Large intestine (tissue), 3 donors: ENCODE data around the gene MGRN1. TPM values are rescaled to one million over a fixed set of nuclear protein-coding genes. Genes with fewer than 3 reads are reported as not detected.

Experiments used
- DNase-seq, 2 donors: peaks; one replicate each; pipeline versions ENCODE4 v3.0.0 to v3.0.0-alpha.2; 2013
- H3K27ac ChIP-seq: one replicate; pipeline ENCODE4 v1.5.1; 2013; ENCODE audit warnings: low read length
- H3K27me3 ChIP-seq: 2 replicates; pipeline ENCODE4 v1.6.1; 2013; ENCODE audit warnings: low read length; ENCODE audit not compliant: control insufficient read depth, insufficient read depth
- H3K36me3 ChIP-seq: 2 replicates; pipeline ENCODE4 v1.6.1; 2013; ENCODE audit warnings: low read length; ENCODE audit not compliant: control insufficient read depth, insufficient read depth
- H3K4me1 ChIP-seq: one replicate; pipeline ENCODE4 v1.6.1; 2013; ENCODE audit warnings: low read length; ENCODE audit not compliant: control insufficient read depth, insufficient read depth
- H3K4me3 ChIP-seq: one replicate; pipeline ENCODE4 v1.5.1; 2013; ENCODE audit warnings: low read length
- H3K9me3 ChIP-seq: one replicate; pipeline ENCODE4 v1.6.1; 2013; ENCODE audit warnings: mild to moderate bottlenecking, low read depth, low read length, moderate library complexity; ENCODE audit not compliant: control insufficient read depth
- WGBS: methylation state at CpG from one replicate; pipeline ENCODE4 v1.1.5; 2013; ENCODE audit warnings: low lambda C conversion rate; ENCODE audit not compliant: insufficient coverage; 5-methylcytosine and 5-hydroxymethylcytosine counted together
- polyA plus RNA-seq: library from polyadenylated mRNA; unstranded; fragments of 120-200 nt; gene quantifications from one replicate; pipeline ENCODE4 v1.2.1, GENCODE V29; 2013

Gene MGRN1
- polyA plus RNA-seq, 1 donor, result 52.9 TPM

DNA sequence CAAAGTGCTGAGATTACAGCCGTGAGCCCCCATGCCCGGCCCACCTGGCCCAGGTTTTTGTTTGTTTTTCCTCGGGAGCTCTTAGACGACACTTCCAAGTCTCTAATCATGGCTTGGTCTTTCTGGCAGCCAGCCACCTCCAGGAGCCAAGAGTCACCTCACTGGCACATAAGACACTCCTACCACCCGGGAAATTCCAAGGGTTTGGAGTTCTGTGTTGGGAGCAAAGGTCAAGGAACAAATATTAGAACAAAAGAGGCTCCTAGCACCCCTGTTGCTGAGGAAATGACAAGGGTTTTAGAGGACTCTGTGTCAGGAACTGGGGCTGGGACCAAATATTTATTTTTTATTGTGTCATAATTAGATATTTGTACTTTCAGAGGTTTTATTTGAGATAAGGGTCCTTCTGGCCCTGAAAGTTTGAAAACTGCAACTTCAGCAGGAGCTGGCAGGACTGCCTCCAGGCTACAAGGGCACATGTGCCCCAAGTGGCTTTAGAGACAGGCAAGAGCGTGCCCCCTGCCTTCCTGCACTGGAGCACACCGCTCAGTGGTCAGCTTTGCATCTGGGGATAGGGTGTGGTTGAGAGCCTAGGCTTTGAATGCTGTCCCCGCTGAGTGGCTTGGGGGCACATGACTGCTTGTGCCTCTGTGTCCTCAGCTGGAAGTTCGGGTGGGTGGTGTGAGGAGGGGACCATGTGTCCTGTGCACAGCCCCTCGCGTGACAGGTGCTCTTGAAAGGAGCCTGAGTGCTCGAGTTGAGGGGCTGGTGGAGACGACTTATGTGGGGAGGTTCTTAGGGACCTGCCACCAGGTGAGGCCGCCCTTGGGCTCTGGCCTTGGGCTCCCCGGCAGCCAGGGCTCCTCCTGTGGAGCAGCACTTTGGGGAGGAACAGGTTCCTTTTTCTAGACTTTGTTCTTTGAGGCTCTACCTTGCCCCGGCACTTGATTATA lies 29.7 kb downstream of the MGRN1 start:
- peaks cover 60% of the 10 kb centered on the region for H3K36me3 ChIP-seq
- no peaks in the 10 kb centered on the region for H3K27me3 ChIP-seq
- no peak overlapping the region for H3K4me3 ChIP-seq
- peak; percentile 92 to 96 for DNase-seq
- WGBS, result no CpG with 5 or more reads among the region's 16 CpGs
- H3K27ac ChIP-seq, result peak overlapping the region; percentile 92
- H3K9me3 ChIP-seq, result peaks cover 4% of the 10 kb centered on the region
- peaks cover 67% of the 10 kb centered on the region for H3K4me1 ChIP-seq

DNA sequence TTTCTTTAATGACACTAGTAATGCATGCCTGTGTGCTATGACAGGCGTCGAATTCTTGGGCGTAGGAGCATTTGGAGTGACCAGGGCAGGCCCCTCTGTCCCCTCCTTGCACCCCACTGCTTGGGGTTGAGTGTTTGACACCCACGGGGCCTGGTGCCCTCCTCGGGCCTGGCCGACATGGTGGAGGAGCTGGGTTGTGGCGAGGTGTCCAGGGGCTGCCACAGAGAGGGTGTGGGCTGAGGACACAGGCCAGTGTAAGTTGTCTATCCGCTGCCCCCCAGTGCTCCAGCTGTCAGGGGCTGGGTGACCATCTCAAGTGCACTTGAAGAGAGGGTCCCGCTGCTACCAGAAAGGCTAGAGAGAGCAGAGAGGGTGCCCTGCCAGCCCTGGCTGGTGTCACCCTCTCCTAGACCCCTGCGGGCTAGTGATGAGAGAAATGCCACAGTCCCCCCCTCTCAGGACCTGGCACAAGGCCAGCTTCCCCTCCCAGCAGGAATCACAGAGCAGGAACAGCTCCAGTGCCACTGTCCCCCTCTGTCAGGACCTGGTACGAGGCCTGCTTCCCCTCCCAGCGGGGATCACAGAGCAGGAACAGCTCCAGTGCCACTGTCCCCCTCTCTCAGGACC lies 30.5 kb downstream of the MGRN1 start:
- peaks cover 68% of the 10 kb centered on the region for H3K36me3 ChIP-seq
- H3K4me3 ChIP-seq, result no peak overlapping the region
- peaks cover 4% of the 10 kb centered on the region for H3K9me3 ChIP-seq
- WGBS, result no CpG with 5 or more reads among the region's 12 CpGs
- peaks cover 74% of the 10 kb centered on the region for H3K4me1 ChIP-seq
- no peak for DNase-seq
- H3K27ac ChIP-seq, result peak overlapping the region; percentile 92
- no peaks in the 10 kb centered on the region for H3K27me3 ChIP-seq

DNA sequence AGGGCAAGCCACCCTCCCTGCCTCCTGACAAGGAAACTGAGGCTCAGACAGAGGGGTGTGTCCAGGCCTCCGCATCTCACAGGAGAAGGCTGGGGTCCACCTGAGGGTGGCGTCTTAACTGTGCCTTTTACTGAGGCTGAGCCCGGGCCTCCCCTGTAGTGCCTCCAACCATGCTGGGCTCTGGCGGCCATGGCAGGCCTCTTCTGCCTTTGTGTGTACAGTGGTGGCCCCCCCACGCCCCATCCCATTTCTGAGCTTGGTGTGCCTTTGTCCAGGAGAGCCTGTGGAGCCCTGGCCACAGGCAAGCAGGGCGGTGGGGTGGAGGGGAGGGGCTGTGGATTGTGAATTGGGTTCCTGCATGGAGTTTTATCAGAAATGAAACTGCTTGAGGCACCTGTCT lies 31.2 kb downstream of the MGRN1 start:
- H3K4me1 ChIP-seq, result peaks cover 80% of the 10 kb centered on the region
- H3K9me3 ChIP-seq, result peaks cover 4% of the 10 kb centered on the region
- H3K36me3 ChIP-seq, result peaks cover 64% of the 10 kb centered on the region
- H3K4me3 ChIP-seq, result no peak overlapping the region
- no peaks in the 10 kb centered on the region for H3K27me3 ChIP-seq
- peak overlapping the region; percentile 92 for H3K27ac ChIP-seq
- no CpG with 5 or more reads among the region's 6 CpGs for WGBS
- DNase-seq, result no peak

DNA sequence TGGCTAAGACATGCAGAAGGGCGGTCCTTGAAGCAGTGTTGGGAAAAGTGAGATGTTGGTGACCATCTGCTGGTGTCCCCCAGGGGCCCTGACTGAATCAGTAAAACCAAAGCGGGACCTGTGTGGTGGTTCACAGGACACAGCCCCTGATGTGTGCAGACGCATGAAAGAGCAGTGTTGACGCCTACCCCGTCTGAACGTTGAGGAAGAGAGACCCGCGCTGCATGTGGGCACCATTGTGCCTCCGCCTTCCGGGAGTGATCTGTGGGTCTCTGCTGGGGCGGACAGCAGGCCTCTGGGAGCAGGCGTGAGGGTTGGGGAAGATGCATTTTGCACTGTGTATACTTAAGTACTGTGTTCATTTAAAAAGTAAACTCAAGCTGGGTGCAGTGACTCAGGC lies 31.6 kb downstream of the MGRN1 start:
- no CpG with 5 or more reads among the region's 12 CpGs for WGBS
- Histone ChIP-seq H3K36me3 (peaks cover 60% of the 10 kb centered on the region), H3K27me3 (no peaks in the 10 kb centered on the region), H3K4me3 (no peak overlapping the region), H3K9me3 (peaks cover 4% of the 10 kb centered on the region), H3K4me1 (peaks cover 84% of the 10 kb centered on the region), H3K27ac (peak overlapping the region; percentile 92)
- DNase-seq, result no peak

DNA sequence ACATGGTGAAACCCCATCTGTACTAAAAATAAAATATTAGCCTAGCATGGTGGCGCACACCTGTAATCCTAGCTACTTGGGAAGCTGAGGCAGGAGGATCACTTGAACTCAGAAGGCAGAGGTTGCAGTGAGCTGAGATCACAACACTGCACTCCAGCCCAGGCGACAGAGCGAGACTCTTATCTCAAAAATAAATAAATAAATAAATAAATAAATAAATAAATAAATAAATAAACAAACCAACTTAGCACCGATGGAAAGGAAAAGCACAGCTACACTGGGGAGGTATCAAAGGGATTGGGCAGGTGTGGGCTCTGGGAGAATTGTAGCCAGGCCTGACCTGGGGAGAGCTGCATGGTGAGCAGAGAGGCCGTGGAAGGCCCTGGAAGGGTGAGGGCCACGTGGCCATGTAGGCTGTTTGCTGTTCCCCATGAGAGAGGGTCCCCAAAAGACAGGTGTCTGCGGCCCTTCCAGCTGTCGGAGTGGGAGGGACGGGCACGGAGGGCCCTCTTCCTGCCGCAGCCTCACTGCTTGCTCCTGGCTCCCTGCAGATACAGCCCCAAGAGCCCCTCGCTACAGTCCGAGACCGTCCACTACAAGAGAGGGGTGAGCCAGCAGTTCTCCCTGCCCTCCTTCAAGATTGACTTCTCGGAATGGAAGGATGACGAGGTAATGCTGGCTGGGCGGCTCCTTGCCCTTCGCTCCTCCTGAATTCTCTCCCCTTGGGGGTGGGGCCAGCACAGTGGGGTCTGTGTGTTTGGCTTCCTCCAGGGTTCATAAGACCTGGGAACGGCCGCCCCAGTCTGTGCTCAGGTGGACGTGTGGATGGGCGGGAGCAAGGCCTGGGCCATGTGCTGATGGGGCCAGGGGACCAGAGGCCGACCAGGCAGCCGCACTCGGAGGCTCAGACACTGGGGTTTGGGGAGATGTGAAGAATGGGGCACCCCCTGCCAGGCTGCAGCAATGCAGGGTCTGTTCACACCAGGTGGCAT lies 32.4 kb downstream of the MGRN1 start:
- H3K4me3 ChIP-seq, result no peak overlapping the region
- DNase-seq, result peak; percentile 60 to 74
- 75% methylated on average over 2 of the region's 25 CpGs for WGBS
- peaks cover 89% of the 10 kb centered on the region for H3K4me1 ChIP-seq
- peak overlapping the region; percentile 30 for H3K27ac ChIP-seq
- no peaks in the 10 kb centered on the region for H3K27me3 ChIP-seq
- peaks cover 58% of the 10 kb centered on the region for H3K36me3 ChIP-seq
- H3K9me3 ChIP-seq, result peaks cover 4% of the 10 kb centered on the region

DNA sequence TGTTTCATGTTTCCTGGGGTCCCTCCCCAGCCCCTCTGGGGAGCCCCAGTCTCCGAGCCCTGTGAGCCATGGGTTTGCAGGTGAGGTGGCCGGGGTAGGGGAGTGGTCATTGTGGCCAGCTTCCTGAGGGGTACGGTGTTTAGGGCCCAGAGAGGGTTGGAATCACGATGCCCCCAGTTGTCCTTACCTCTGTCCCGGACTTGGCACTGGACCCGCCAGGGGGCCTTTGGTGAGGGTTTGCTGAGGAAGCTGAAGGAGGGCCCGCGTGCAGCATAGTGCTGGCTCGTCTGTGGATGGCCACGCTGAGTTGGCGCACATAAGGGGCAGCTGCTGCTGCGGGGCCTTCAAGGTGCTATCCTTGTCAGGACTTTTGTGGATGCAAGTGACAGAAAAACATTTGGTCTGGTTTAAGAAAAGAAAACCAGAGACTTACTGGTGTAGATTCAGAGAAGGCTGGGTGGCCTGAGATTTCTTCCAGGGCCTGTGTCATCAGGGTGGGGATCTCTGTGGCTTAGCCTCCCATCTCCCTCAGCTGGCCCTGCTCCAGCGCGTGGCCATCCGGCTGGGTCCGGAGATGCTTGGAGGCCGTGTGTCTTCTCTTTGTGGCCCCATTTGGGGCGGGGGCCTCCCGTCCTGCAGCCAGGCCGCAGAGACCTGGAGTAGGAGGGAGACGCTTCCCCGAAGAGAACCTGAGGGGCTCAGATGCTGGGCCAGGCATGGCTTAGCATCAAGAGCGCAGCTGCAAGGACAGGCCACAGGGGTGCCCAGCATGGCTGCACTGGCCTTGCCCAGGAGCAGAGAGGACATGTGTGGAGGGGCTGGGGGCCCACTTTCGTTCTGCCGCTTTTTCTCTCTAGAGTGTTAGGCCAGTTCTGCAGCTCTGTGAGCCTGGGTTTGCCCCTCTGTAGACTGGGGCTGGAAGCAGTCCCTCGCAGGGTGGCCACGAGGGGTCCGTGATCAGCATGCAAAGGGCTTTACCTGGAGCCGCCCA lies 35.0 kb downstream of the MGRN1 start:
- Histone ChIP-seq H3K4me1 (peaks cover 85% of the 10 kb centered on the region), H3K27ac (peak overlapping the region; percentile 72), H3K4me3 (no peak overlapping the region), H3K36me3 (peaks cover 50% of the 10 kb centered on the region), H3K9me3 (no peaks in the 10 kb centered on the region), H3K27me3 (no peaks in the 10 kb centered on the region)
- no CpG with 5 or more reads among the region's 29 CpGs for WGBS
- no peak for DNase-seq

DNA sequence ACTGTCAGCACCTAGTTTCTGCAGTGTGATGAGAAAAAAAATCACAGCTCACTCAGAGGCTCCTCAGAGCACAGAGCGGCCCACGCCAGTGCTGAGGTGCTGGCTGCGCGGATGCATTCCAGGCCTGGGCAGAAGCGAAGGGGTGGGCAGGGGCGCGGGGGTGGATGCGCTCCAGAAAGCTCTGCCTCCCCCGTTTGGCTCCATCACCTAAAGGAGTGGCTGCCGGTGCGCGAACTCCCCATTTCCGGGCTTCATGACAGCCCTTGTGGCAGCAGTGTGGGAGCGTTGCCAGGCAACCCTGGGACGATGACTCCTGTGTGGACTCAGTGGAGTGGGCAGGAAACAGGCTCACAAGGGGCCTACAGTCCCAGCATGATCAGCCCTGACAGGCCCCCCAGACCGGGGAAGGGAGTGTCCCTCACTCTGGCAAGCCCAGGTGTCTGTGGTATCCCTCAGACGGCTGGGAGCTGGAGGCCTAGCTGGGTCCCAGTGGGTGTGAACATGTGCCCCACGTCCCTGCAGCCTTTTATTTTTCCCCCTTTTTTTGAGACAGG lies 35.9 kb downstream of the MGRN1 start:
- H3K36me3 ChIP-seq, result peaks cover 44% of the 10 kb centered on the region
- WGBS, result no CpG with 5 or more reads among the region's 18 CpGs
- no peaks in the 10 kb centered on the region for H3K27me3 ChIP-seq
- DNase-seq, result peak; percentile 93 to 95
- H3K4me1 ChIP-seq, result peaks cover 84% of the 10 kb centered on the region
- no peak overlapping the region for H3K4me3 ChIP-seq
- peak overlapping the region; percentile 74 for H3K27ac ChIP-seq
- H3K9me3 ChIP-seq, result no peaks in the 10 kb centered on the region

DNA sequence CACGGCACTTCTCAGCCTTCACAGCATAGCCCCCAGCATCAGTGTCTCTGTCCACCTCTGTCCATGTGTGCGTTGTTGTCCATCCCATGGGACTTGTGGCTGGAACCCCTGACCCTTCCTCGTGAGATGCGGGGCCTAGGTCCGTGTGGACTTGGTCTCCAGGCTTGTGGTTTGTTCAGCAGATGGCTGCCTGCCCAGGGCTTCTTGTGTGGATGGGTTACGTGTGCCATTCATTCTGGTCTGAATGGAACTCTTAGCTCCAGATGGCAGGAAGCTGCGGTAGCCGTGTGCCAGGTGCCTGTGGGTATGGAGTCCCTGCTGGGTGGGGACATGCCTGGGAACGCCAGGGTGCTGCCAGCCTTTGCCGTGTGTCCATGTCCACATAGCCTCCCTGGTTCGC lies 37.0 kb downstream of the MGRN1 start:
- H3K9me3 ChIP-seq, result no peaks in the 10 kb centered on the region
- no peaks in the 10 kb centered on the region for H3K27me3 ChIP-seq
- WGBS, result no CpG with 5 or more reads among the region's 11 CpGs
- peak overlapping the region; percentile 74 for H3K27ac ChIP-seq
- DNase-seq, result no peak
- peaks cover 78% of the 10 kb centered on the region for H3K4me1 ChIP-seq
- H3K36me3 ChIP-seq, result peaks cover 48% of the 10 kb centered on the region
- H3K4me3 ChIP-seq, result no peak overlapping the region

DNA sequence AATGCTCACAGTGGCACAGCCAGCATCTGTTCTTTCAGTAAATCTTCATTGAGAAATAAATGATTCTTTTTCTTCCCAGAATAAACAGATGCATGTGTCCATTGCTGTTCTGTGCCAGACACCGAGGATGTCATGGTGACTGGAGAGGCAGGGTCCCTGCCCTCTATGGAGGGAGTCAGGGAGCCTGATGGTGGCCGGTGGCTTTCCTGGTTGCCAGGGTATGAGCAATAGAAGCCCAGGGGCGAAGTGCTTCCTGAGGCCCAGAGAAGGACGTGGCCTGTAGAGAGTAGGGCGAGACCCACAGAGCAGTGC lies 38.8 kb downstream of the MGRN1 start:
- no peak for DNase-seq

More for the DNA sequence above, 38.8 kb downstream of the MGRN1 start:
- Histone ChIP-seq H3K4me1 (peaks cover 78% of the 10 kb centered on the region), H3K27ac (peak overlapping the region; percentile 78), H3K27me3 (no peaks in the 10 kb centered on the region), H3K9me3 (no peaks in the 10 kb centered on the region), H3K4me3 (no peak overlapping the region), H3K36me3 (peaks cover 51% of the 10 kb centered on the region)
- no CpG with 5 or more reads among the region's 5 CpGs for WGBS
